Left ventricle myocardium superior (tissue), 1 donor: ENCODE data around the gene DUSP22. TPM values are rescaled to one million over a fixed set of nuclear protein-coding genes. Genes with fewer than 3 reads are reported as not detected.
"Not testable (repeated sequence)": the region's sequence is repeated elsewhere in the genome, so short reads cannot be mapped to it uniquely, and the experiment has no call there.

Experiments used
- ATAC-seq: fragments of 200-7000 bp; cut with Tn5 transposase; one replicate; pipeline ENCODE4 v1.9.1; 2020; ENCODE audit warnings: mild to moderate bottlenecking, moderate library complexity
- DNase-seq: peaks from one replicate; pipeline ENCODE4 v3.0.0-alpha.2; 2020
- intact Hi-C: fragments of 100-400 bp; cut with micrococcal nuclease; formaldehyde crosslinking; loops from one replicate; pipeline ENCODE4 v1.11.0; 2022
- total RNA-seq: library from RNA; stranded (reverse); fragmentation: NEBNext Ultra II Directional; extraction: Animal tissue kit (Norgen Biotek cat#: 25700); gene quantifications from one replicate; pipeline ENCODE4 v1.2.1, GENCODE V29; 2021
- donor health status: DM: no; HTN: yes; CAD: no; lungs with severe emphysema.

Gene DUSP22
- total RNA-seq, 1 donor from 2014 or later = 50.4 TPM

GRCh38 chr6:277746-278145, 14.5 kb upstream of the DUSP22 start:
- no peak for ATAC-seq
- no peak for DNase-seq
- intact Hi-C loops = no loop called here

- intact Hi-C loops = no loop called here
- no peak for DNase-seq
- ATAC-seq = no peak
These were observed 13.8 kb upstream of the DUSP22 start for GRCh38 chr6:278494-278893.

- ATAC-seq (no peak), DNase-seq (no peak)
- intact Hi-C loops = no loop called here
These were observed 12.8 kb upstream of the DUSP22 start for GRCh38 chr6:279341-280029.

- no peak for ATAC-seq
- no peak for DNase-seq
- intact Hi-C loops = no loop called here
These were observed 11.4 kb upstream of the DUSP22 start for GRCh38 chr6:280775-281468.

- ATAC-seq (no peak), DNase-seq (no peak)
- intact Hi-C loops = no loop called here
These were observed 10.7 kb upstream of the DUSP22 start for GRCh38 chr6:281469-282103.

GRCh38 chr6:282177-282866, 10.0 kb upstream of the DUSP22 start:
- DNase-seq (no peak), ATAC-seq (no peak)
- intact Hi-C loops = no loop called here

GRCh38 chr6:282867-283416, 9.3 kb upstream of the DUSP22 start:
- no peak for ATAC-seq
- intact Hi-C loops = no loop called here
- DNase-seq = no peak

GRCh38 chr6:284486-284885, 7.8 kb upstream of the DUSP22 start:
- no peak for ATAC-seq

GRCh38 chr6:285030-285771, 7.1 kb upstream of the DUSP22 start:
- ATAC-seq (no peak), DNase-seq (no peak)
- intact Hi-C loops = no loop called here

More at GRCh38 chr6:284486-284885, 7.8 kb upstream of the DUSP22 start:
- intact Hi-C loops = no loop called here
- DNase-seq = no peak

GRCh38 chr6:285902-286301, 6.4 kb upstream of the DUSP22 start:
- ATAC-seq, intact Hi-C loops, DNase-seq: not testable (repeated sequence)

- ATAC-seq (no peak), DNase-seq (no peak)
- intact Hi-C loops = no loop called here
These were observed 5.4 kb upstream of the DUSP22 start for GRCh38 chr6:286681-287488.

GRCh38 chr6:287489-287860, 4.8 kb upstream of the DUSP22 start:
- intact Hi-C loops = no loop called here
- DNase-seq (no peak), ATAC-seq (no peak)

- ATAC-seq (no peak), DNase-seq (no peak)
- intact Hi-C loops = no loop called here
These were observed 3.4 kb upstream of the DUSP22 start for GRCh38 chr6:288866-289265.

- DNase-seq (no peak), ATAC-seq (no peak)
- intact Hi-C loops = no loop called here
These were observed 2.0 kb upstream of the DUSP22 start for GRCh38 chr6:290111-290922.

- ATAC-seq (peak; percentile 1), DNase-seq (no peak)
- intact Hi-C loops = no loop called here
These were observed 1.0 kb upstream of the DUSP22 start for GRCh38 chr6:291204-291696.

- ATAC-seq (peak; percentile 56), DNase-seq (peak; percentile 84)
- intact Hi-C loops = no loop called here
These were observed 362 bp downstream of the DUSP22 start for GRCh38 chr6:292506-293192.
